ENCODE measurements around the gene GLI3. TPM values are rescaled to one million over a fixed set of nuclear protein-coding genes. Genes with fewer than 3 reads are reported as not detected.

The GLI3 gene
- total RNA-seq, 1 donor from 2014 or later: 9.0 TPM

- no peak overlapping the region for H3K4me3 Mint-ChIP-seq (ENCODE audit: low read depth)
- H3K9me3 Mint-ChIP-seq (ENCODE audit: low read depth): peaks cover 4% of the 10 kb centered on the region
- H3K27ac Mint-ChIP-seq: no peak overlapping the region
- H3K36me3 Mint-ChIP-seq (ENCODE audit: insufficient read depth): no peaks in the 10 kb centered on the region
- peaks cover 62% of the 10 kb centered on the region for H3K27me3 Mint-ChIP-seq
- no peaks in the 10 kb centered on the region for H3K4me1 Mint-ChIP-seq (ENCODE audit: low read depth)
- DNase-seq (ENCODE audit: low spot score, unreplicated experiment): no peak
- no peak for TF ChIP-seq CTCF (IDR thresholded peaks at IDR 0.05; ENCODE audit: unreplicated experiment)
Measured at GRCh38 chr7:42134276-42134876, 102.6 kb downstream of the GLI3 start.

DNA sequence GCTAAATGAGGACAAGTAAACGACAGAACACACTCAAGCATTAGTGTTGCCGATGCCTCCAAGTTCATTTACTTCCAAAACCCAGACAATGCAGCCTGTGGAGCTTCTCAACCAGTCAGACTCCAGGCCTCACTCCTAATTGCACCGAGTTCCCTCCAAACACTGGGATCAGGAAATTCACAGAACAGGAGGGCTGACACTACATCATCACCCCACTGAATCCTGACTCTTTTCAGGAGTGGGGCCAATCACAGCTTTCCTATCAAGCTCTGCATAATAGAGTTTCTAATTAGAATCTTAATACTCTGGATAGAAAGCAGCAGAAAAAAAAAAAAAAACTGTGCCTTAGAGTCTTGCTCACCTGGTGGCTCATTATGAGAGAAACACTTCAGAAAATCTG is 103.7 kb downstream of the GLI3 start:
- DNase-seq (ENCODE audit: low spot score, unreplicated experiment): no peak
- Mint-ChIP-seq H3K4me1 (ENCODE audit: low read depth) (no peaks in the 10 kb centered on the region), H3K9me3 (ENCODE audit: low read depth) (peaks cover 4% of the 10 kb centered on the region), H3K4me3 (ENCODE audit: low read depth) (no peak overlapping the region), H3K27ac (no peak overlapping the region), H3K27me3 (peaks cover 61% of the 10 kb centered on the region), H3K36me3 (ENCODE audit: insufficient read depth) (no peaks in the 10 kb centered on the region)
- TF ChIP-seq CTCF (IDR thresholded peaks at IDR 0.05; ENCODE audit: unreplicated experiment): no peak

DNA sequence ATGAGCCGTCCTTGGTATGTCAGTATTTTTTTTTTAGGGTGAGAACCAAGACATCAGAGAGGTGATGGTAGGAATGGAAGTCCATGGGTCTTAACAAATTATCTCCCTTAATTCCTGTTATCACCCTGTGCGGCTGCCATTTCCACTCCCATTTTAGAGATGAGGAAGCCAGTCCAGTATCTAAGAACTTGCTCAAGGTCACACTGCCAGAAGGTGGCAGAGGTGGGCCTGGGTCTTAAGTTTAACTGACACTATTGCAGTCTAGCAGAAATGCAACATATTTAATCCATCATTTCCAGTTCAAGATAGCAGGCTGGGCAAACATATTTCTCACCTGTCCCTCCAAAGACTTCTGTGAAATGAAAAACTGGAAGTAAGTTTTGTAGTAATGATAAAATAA is 108.3 kb downstream of the GLI3 start:
- DNase-seq (ENCODE audit: low spot score, unreplicated experiment): no peak
- no peak overlapping the region for H3K4me3 Mint-ChIP-seq (ENCODE audit: low read depth)
- no peak overlapping the region for H3K27ac Mint-ChIP-seq
- peaks cover 62% of the 10 kb centered on the region for H3K27me3 Mint-ChIP-seq
- H3K4me1 Mint-ChIP-seq (ENCODE audit: low read depth): no peaks in the 10 kb centered on the region
- TF ChIP-seq CTCF (IDR thresholded peaks at IDR 0.05; ENCODE audit: unreplicated experiment): peak; percentile 35
- peaks cover 4% of the 10 kb centered on the region for H3K9me3 Mint-ChIP-seq (ENCODE audit: low read depth)
- no peaks in the 10 kb centered on the region for H3K36me3 Mint-ChIP-seq (ENCODE audit: insufficient read depth)

DNA sequence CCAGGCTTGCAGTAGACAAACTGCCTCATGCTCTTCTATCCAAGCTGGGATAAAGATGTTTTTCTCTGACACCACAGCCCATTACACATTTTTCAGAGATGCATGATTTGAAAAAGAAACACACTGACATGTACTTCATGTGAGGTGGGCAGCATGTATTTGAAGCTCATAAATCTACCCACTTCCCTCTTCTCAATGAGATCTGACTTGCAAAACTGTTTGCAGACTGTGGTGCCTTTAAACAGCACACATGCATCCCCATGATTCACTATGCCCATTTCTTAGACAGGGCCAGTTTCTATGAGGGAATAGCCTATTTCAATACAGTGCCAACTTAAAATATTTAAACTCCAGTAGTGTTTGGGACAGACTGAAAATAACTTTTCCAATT is 109.8 kb downstream of the GLI3 start:
- no peaks in the 10 kb centered on the region for H3K4me1 Mint-ChIP-seq (ENCODE audit: low read depth)
- peaks cover 4% of the 10 kb centered on the region for H3K9me3 Mint-ChIP-seq (ENCODE audit: low read depth)
- peaks cover 60% of the 10 kb centered on the region for H3K27me3 Mint-ChIP-seq
- H3K4me3 Mint-ChIP-seq (ENCODE audit: low read depth): no peak overlapping the region
- no peak for DNase-seq (ENCODE audit: low spot score, unreplicated experiment)
- no peak overlapping the region for H3K27ac Mint-ChIP-seq
- TF ChIP-seq CTCF (IDR thresholded peaks at IDR 0.05; ENCODE audit: unreplicated experiment): no peak
- no peaks in the 10 kb centered on the region for H3K36me3 Mint-ChIP-seq (ENCODE audit: insufficient read depth)

- Mint-ChIP-seq H3K9me3 (ENCODE audit: low read depth) (peaks cover 4% of the 10 kb centered on the region), H3K27ac (no peak overlapping the region), H3K27me3 (peaks cover 64% of the 10 kb centered on the region), H3K4me1 (ENCODE audit: low read depth) (no peaks in the 10 kb centered on the region), H3K4me3 (ENCODE audit: low read depth) (no peak overlapping the region), H3K36me3 (ENCODE audit: insufficient read depth) (no peaks in the 10 kb centered on the region)
- TF ChIP-seq CTCF (IDR thresholded peaks at IDR 0.05; ENCODE audit: unreplicated experiment): no peak
- DNase-seq (ENCODE audit: low spot score, unreplicated experiment): no peak
Measured at GRCh38 chr7:42126475-42127231, 110.4 kb downstream of the GLI3 start.
